Brain microvascular endothelial cell (primary cell): Measurements from ENCODE around the gene UGGT1.
A peak's percentile ranks its signal among the peaks of the same experiment; 100 is the strongest.

Experiments used
- DNase-seq: peaks from one replicate; pipeline ENCODE4 v3.0.0-alpha.2; 2020
- H3K27ac ChIP-seq: fragments of 250-450 bp; sonication (Bioruptor Pico); 2 replicates; pipeline ENCODE4 v1.5.1; 2020; ENCODE audit warnings: mild to moderate bottlenecking, moderate library complexity
- H3K27me3 ChIP-seq: fragments of 250-450 bp; sonication (Bioruptor Pico); replicated peaks from 2 replicates; pipeline ENCODE4 v1.5.1; 2020; ENCODE audit warnings: mild to moderate bottlenecking
- H3K36me3 ChIP-seq: fragments of 250-450 bp; sonication (Bioruptor Pico); replicated peaks from 2 replicates; pipeline ENCODE4 v1.5.1; 2020; ENCODE audit warnings: mild to moderate bottlenecking
- H3K4me3 ChIP-seq: 2 replicates; pipeline ENCODE4 v1.5.1; 2011; ENCODE audit warnings: low read depth, mild to moderate bottlenecking, control low read depth, low read length, moderate library complexity
- in situ Hi-C: cut with HindIII; loops from 2 replicates; pipeline ENCODE4 v1.10.0; 2017; ENCODE audit warnings: low sequenced_read_pairs, low pct_ligation_motif_present
- TF ChIP-seq, protein P1 (sequence below): IDR thresholded peaks from 2 replicates; pipeline ENCODE4 v1.5.1; 2011; ENCODE audit warnings: low read depth, mild to moderate bottlenecking, moderate library complexity, low read length, control low read depth, inconsistent platforms; ENCODE audit errors: missing control alignments

The UGGT1 gene

DNA sequence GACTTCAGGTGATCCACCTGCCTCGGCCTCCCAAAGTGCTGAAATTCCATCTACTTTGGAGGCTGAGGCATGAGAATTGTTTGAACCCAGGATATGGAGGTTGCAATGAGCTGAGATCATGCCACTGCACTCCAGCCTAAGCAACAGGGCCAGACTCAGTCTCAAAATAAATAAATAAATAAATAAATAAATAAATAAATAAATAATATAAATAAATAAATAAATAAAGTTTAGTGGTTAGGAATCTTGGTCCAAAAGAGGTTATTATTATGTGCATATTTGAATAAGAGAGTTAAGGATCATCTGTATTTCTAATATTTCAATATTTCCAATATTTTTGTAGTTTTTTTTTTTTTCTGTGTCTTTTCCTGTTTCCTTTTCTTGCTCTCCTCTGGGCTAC is 136.9 kb downstream of the UGGT1 start:
- no peak overlapping the region for H3K4me3 ChIP-seq
- DNase-seq, result no peak
- TF ChIP-seq, protein P1, sequence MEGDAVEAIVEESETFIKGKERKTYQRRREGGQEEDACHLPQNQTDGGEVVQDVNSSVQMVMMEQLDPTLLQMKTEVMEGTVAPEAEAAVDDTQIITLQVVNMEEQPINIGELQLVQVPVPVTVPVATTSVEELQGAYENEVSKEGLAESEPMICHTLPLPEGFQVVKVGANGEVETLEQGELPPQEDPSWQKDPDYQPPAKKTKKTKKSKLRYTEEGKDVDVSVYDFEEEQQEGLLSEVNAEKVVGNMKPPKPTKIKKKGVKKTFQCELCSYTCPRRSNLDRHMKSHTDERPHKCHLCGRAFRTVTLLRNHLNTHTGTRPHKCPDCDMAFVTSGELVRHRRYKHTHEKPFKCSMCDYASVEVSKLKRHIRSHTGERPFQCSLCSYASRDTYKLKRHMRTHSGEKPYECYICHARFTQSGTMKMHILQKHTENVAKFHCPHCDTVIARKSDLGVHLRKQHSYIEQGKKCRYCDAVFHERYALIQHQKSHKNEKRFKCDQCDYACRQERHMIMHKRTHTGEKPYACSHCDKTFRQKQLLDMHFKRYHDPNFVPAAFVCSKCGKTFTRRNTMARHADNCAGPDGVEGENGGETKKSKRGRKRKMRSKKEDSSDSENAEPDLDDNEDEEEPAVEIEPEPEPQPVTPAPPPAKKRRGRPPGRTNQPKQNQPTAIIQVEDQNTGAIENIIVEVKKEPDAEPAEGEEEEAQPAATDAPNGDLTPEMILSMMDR, result no peak
- H3K27ac ChIP-seq, result no peak overlapping the region
- in situ Hi-C loops, result no loop called here
- no peaks in the 10 kb centered on the region for H3K27me3 ChIP-seq
- H3K36me3 ChIP-seq, result no peaks in the 10 kb centered on the region

- Histone ChIP-seq H3K36me3 (no peaks in the 10 kb centered on the region), H3K4me3 (no peak overlapping the region), H3K27me3 (no peaks in the 10 kb centered on the region), H3K27ac (no peak overlapping the region)
- no peak for DNase-seq
- in situ Hi-C loops, result no loop called here
- TF ChIP-seq, protein P1, result no peak
Observed at GRCh38 chr2:128228894-128229293, 137.9 kb downstream of the UGGT1 start.

DNA sequence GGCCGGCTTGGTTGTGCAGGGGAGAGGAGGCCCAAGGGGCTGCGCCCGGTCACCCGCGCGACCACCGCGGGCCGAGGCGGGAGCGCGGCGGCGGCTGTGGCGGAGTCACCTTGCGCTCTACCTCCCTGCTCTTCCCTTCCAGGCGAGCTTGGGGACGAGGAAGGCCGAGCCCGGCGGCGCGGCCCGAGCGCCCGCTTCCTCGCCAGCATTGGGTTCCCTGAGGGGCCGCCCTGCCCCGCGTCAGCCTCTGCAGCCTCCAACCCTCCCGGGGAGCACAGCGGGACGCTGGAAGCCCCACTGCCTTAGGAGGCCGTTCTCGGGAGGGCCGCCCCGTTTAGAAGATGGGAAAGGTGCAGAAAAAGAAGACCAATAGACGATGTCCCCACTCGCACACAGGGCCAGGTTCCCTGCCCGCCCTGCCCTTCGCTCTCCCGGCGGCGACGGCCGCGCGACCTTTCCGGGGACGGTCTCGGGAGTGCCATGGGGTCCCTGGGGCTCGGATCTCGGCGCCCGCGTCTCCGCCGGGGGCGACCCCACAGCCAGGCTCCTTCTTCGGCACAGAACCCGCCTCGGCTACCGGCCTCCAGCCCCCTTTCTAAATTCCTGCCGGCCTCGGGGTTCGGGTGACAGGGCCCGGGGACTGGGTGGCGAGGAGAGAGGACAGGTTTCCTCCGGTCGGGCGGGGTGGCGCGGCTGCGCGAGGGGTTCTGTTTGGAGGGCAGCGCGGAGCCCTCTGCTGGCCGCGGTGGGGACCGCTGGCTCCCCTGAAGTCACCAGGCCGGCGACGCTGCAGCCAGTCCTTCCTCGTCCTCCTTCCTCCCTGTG is 142.2 kb downstream of the UGGT1 start:
- peak overlapping the region; percentile 69 for H3K4me3 ChIP-seq
- TF ChIP-seq, protein P1, result peak; percentile 88
- in situ Hi-C loops, result no loop called here
- peak; percentile 45 for DNase-seq
- H3K27ac ChIP-seq, result no peak overlapping the region
- no peaks in the 10 kb centered on the region for H3K27me3 ChIP-seq
- H3K36me3 ChIP-seq, result no peaks in the 10 kb centered on the region

- in situ Hi-C loops, result no loop called here
- TF ChIP-seq, protein P1, result no peak
Observed at GRCh38 chr2:128233790-128234395, 142.9 kb downstream of the UGGT1 start.

DNA sequence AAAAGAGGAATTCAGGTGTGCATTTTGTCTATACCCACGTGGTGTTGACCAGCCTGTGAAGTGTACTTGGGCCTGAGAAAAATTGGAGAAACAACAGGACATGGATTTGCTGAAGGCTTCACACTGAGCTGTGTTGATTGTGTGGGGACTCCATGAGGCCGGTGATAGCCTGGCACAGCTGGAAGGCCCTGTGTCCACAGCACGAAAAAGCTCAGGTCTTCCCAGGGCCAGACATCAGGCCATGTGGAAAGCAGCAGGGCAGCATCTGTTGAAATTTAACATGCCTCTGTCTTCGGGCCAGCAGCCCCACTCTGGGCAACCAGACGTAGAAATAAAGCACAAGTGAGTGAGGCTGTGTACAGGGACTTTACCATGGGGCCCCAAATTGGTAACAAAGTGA is 143.6 kb downstream of the UGGT1 start:
- TF ChIP-seq, protein P1, result no peak
- in situ Hi-C loops, result no loop called here
- Histone ChIP-seq H3K36me3 (no peaks in the 10 kb centered on the region), H3K27me3 (no peaks in the 10 kb centered on the region), H3K27ac (no peak overlapping the region), H3K4me3 (no peak overlapping the region)
- no peak for DNase-seq

More at GRCh38 chr2:128233790-128234395, 142.9 kb downstream of the UGGT1 start:
- no peaks in the 10 kb centered on the region for H3K27me3 ChIP-seq
- H3K36me3 ChIP-seq, result no peaks in the 10 kb centered on the region
- no peak for DNase-seq
- no peak overlapping the region for H3K27ac ChIP-seq
- peak overlapping the region; percentile 69 for H3K4me3 ChIP-seq
